ENCODE measurements around the gene CCDC177. TPM values are rescaled to one million over a fixed set of nuclear protein-coding genes. Genes with fewer than 3 reads are reported as not detected.
"Not testable (repeated sequence)": the region's sequence is repeated elsewhere in the genome, so short reads cannot be mapped to it uniquely, and the experiment has no call there.

The CCDC177 gene
- total RNA-seq, 1 donor from 2014 or later: 3.4 TPM

GRCh38 chr14:69610020-69610873 is 35.6 kb upstream of the CCDC177 start:
- Mint-ChIP-seq H3K27me3 (no peaks in the 10 kb centered on the region), H3K9me3 (no peaks in the 10 kb centered on the region), H3K36me3 (no peaks in the 10 kb centered on the region), H3K27ac (peak overlapping the region; percentile 94), H3K4me1 (ENCODE audit: unreplicated experiment) (peaks cover 55% of the 10 kb centered on the region), H3K4me3 (peak overlapping the region; percentile 95)
- DNase-seq (ENCODE audit: extremely low spot score, unreplicated experiment): no peak
- no peak for TF ChIP-seq CTCF (conservative IDR thresholded peaks at IDR 0.05)

GRCh38 chr14:69606258-69607184 is 31.9 kb upstream of the CCDC177 start:
- no peak overlapping the region for H3K4me3 Mint-ChIP-seq
- H3K9me3 Mint-ChIP-seq: no peaks in the 10 kb centered on the region
- no peak for TF ChIP-seq CTCF (conservative IDR thresholded peaks at IDR 0.05)
- H3K4me1 Mint-ChIP-seq (ENCODE audit: unreplicated experiment): peaks cover 31% of the 10 kb centered on the region
- no peaks in the 10 kb centered on the region for H3K27me3 Mint-ChIP-seq
- H3K27ac Mint-ChIP-seq: peak overlapping the region; percentile 8
- DNase-seq (ENCODE audit: extremely low spot score, unreplicated experiment): no peak
- no peaks in the 10 kb centered on the region for H3K36me3 Mint-ChIP-seq

- Mint-ChIP-seq H3K36me3 (no peaks in the 10 kb centered on the region), H3K27me3 (no peaks in the 10 kb centered on the region), H3K9me3 (no peaks in the 10 kb centered on the region), H3K27ac (peak overlapping the region; percentile 29), H3K4me1 (ENCODE audit: unreplicated experiment) (peaks cover 28% of the 10 kb centered on the region), H3K4me3 (no peak overlapping the region)
- DNase-seq (ENCODE audit: extremely low spot score, unreplicated experiment): no peak
- TF ChIP-seq CTCF (conservative IDR thresholded peaks at IDR 0.05): no peak
Observed at GRCh38 chr14:69605738-69606137, 31.1 kb upstream of the CCDC177 start.

GRCh38 chr14:69600304-69600891 is 25.7 kb upstream of the CCDC177 start:
- no peak overlapping the region for H3K4me3 Mint-ChIP-seq
- H3K4me1 Mint-ChIP-seq (ENCODE audit: unreplicated experiment): peaks cover 4% of the 10 kb centered on the region
- no peaks in the 10 kb centered on the region for H3K9me3 Mint-ChIP-seq
- no peak overlapping the region for H3K27ac Mint-ChIP-seq
- no peaks in the 10 kb centered on the region for H3K36me3 Mint-ChIP-seq
- no peak for TF ChIP-seq CTCF (conservative IDR thresholded peaks at IDR 0.05)
- no peaks in the 10 kb centered on the region for H3K27me3 Mint-ChIP-seq
- DNase-seq (ENCODE audit: extremely low spot score, unreplicated experiment): no peak

GRCh38 chr14:69599431-69599830 is 24.8 kb upstream of the CCDC177 start:
- not testable (repeated sequence) for H3K36me3 Mint-ChIP-seq; DNase-seq (ENCODE audit: extremely low spot score, unreplicated experiment); H3K4me3 Mint-ChIP-seq; H3K4me1 Mint-ChIP-seq (ENCODE audit: unreplicated experiment); H3K27ac Mint-ChIP-seq; H3K9me3 Mint-ChIP-seq; H3K27me3 Mint-ChIP-seq

Measured in type B pancreatic cell (in vitro differentiated cells).